GF-D8 (cell line): ENCODE measurements around the gene DHFR.

Source experiments
- DNase-seq: peaks from one replicate; lab custom pipeline; 2025; lab: John Stamatoyannopoulos, UW

DHFR gene

GRCh38 chr5:80655231-80655774, 520 bp upstream of the DHFR start:
- DNase-seq: no peak

GRCh38 chr5:80654054-80654390, 761 bp downstream of the DHFR start:
- DNase-seq: no peak

GRCh38 chr5:80653502-80653901, 1.3 kb downstream of the DHFR start:
- DNase-seq: no peak

GRCh38 chr5:80646926-80647325, 7.9 kb downstream of the DHFR start:
- DNase-seq: no peak

GRCh38 chr5:80644900-80645299, 9.9 kb downstream of the DHFR start:
- DNase-seq: no peak

GRCh38 chr5:80641353-80641752, 13.4 kb downstream of the DHFR start:
- DNase-seq: no peak

- DNase-seq: no peak
These were observed 20.6 kb downstream of the DHFR start for GRCh38 chr5:80634193-80634592.

- DNase-seq: no peak
These were observed 22.1 kb downstream of the DHFR start for GRCh38 chr5:80632700-80633099.

GRCh38 chr5:80631278-80632259, 23.2 kb downstream of the DHFR start:
- no peak for DNase-seq

GRCh38 chr5:80629281-80629680, 25.5 kb downstream of the DHFR start:
- DNase-seq: peak; percentile 40

- no peak for DNase-seq
These were observed 29.6 kb downstream of the DHFR start for GRCh38 chr5:80625230-80625629.

- DNase-seq: no peak
These were observed 30.8 kb downstream of the DHFR start for GRCh38 chr5:80623999-80624398.

- DNase-seq: no peak
These were observed 32.0 kb downstream of the DHFR start for GRCh38 chr5:80622756-80623155.

- DNase-seq: no peak
These were observed 34.6 kb downstream of the DHFR start for GRCh38 chr5:80620211-80620610.

- no peak for DNase-seq
These were observed 35.7 kb downstream of the DHFR start for GRCh38 chr5:80619086-80619485.

- DNase-seq: no peak
These were observed 36.3 kb downstream of the DHFR start for GRCh38 chr5:80618438-80618837.

- no peak for DNase-seq
These were observed 39.4 kb downstream of the DHFR start for GRCh38 chr5:80615266-80615914.

GRCh38 chr5:80609692-80610091, 45.1 kb downstream of the DHFR start:
- DNase-seq: no peak

GRCh38 chr5:80608731-80609130, 46.1 kb downstream of the DHFR start:
- peak; percentile 64 for DNase-seq

- DNase-seq: no peak
These were observed 47.0 kb downstream of the DHFR start for GRCh38 chr5:80607832-80608231.

GRCh38 chr5:80607343-80607742, 47.4 kb downstream of the DHFR start:
- DNase-seq: no peak

GRCh38 chr5:80600943-80601693, 53.7 kb downstream of the DHFR start:
- DNase-seq: no peak
